Body of pancreas (tissue), 4 donors: Measurements from ENCODE around the gene ID4. TPM values are rescaled to one million over a fixed set of nuclear protein-coding genes. Genes with fewer than 3 reads are reported as not detected.
A peak's percentile ranks its signal among the peaks of the same experiment; 100 is the strongest.

ENCODE experiments used
- ATAC-seq: fragments of 150-250 bp; one replicate; pipeline ENCODE4 v1.9.1; 2016
- DNase-seq, 4 donors: peaks; one replicate each; pipeline ENCODE4 v3.0.0-alpha.2; 2019
- H3K27ac ChIP-seq, 4 donors: fragments of 200-600 bp; sonication (generic); 1 replicate in 3 of 4; 2 replicates in 1 of 4; pipeline versions ENCODE4 v1.5.1 to v1.6.1; 2016 to 2019; ENCODE audit warnings: mild to moderate bottlenecking in 1 of 4, mixed read lengths in 1 of 4, moderate library complexity in 1 of 4
- H3K27me3 ChIP-seq, 2 donors: fragments of 200-600 bp; sonication (generic); one replicate each; pipeline ENCODE4 v1.6.0; 2016; ENCODE audit warnings: mild to moderate bottlenecking in 1 of 2
- H3K36me3 ChIP-seq, 2 donors: fragments of 200-600 bp; sonication (generic); replicated peaks in 1 of 2; 2 replicates each; pipeline ENCODE4 v1.5.1; 2016; ENCODE audit warnings: low read depth in 2 of 2; ENCODE audit not compliant: insufficient read depth in 1 of 2
- H3K4me1 ChIP-seq: fragments of 200-600 bp; sonication (generic); one replicate; pipeline ENCODE4 v1.6.0; 2016
- H3K4me3 ChIP-seq, 2 donors: fragments of 200-600 bp; sonication (generic); 1 replicate in 1 of 2; 2 replicates in 1 of 2; pipeline ENCODE4 v1.5.1; 2016 to 2019
- H3K9me3 ChIP-seq, 3 donors: fragments of 200-600 bp; sonication (generic); 1 replicate in 2 of 3; 2 replicates in 1 of 3; pipeline ENCODE4 v1.5.1; 2016
- POLR2A ChIP-seq, 3 donors: fragments of 450-650 bp; IDR thresholded peaks; one replicate each; pipeline ENCODE4 v1.6.1; 2016; ENCODE audit warnings: antibody characterized with exemption in 3 of 3, mild to moderate bottlenecking in 2 of 3
- WGBS, 2 donors: methylation state at CpG; one replicate each; pipeline ENCODE4 v1.1.5; 2017; 5-methylcytosine and 5-hydroxymethylcytosine counted together
- intact Hi-C: fragments of 100-400 bp; cut with DNase I; formaldehyde crosslinking; loops from one replicate; pipeline ENCODE4 v1.15.1; 2023
- total RNA-seq, 2 donors: library from RNA; depleted of rRNA; stranded (reverse); fragments of >200 nt; gene quantifications; one replicate each; pipeline ENCODE4 v1.1.0, GENCODE V29; 2016
- TF ChIP-seq, protein P1 (sequence below), 7 experiments: fragments of 450-650 bp in 4 of 7; fragments of 200-600 bp in 3 of 7; sonication (generic) in 3 of 7; IDR thresholded peaks; one replicate each; pipeline ENCODE4 v1.5.1; 2016 to 2019; ENCODE audit warnings: antibody characterized with exemption in 7 of 7

The ID4 gene, protein sequence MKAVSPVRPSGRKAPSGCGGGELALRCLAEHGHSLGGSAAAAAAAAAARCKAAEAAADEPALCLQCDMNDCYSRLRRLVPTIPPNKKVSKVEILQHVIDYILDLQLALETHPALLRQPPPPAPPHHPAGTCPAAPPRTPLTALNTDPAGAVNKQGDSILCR
- 10 to 100 TPM; 53.7 to 72.5 TPM for total RNA-seq

GRCh38 chr6:19836799-19837510, at the start of gene ID4:
Gene ID4, plus strand, starts transcription at chr6:19837370. Its CDS starts 385 bp downstream, at chr6:19837755.
- peak within 1 kb of the TSS; percentile 76 to 93 (median 84) for H3K27ac ChIP-seq
- ATAC-seq (peak; percentile 85), DNase-seq (peak; percentile 92 to 97 (median 95))
- H3K36me3 ChIP-seq: no peaks in the 10 kb centered on the region
- H3K4me1 ChIP-seq: peaks cover 10% of the 10 kb centered on the region
- intact Hi-C loops: no loop called here
- H3K27me3 ChIP-seq: no peaks in the 10 kb centered on the region
- no peaks in the 10 kb centered on the region for H3K9me3 ChIP-seq
- TF ChIP-seq, protein P1, sequence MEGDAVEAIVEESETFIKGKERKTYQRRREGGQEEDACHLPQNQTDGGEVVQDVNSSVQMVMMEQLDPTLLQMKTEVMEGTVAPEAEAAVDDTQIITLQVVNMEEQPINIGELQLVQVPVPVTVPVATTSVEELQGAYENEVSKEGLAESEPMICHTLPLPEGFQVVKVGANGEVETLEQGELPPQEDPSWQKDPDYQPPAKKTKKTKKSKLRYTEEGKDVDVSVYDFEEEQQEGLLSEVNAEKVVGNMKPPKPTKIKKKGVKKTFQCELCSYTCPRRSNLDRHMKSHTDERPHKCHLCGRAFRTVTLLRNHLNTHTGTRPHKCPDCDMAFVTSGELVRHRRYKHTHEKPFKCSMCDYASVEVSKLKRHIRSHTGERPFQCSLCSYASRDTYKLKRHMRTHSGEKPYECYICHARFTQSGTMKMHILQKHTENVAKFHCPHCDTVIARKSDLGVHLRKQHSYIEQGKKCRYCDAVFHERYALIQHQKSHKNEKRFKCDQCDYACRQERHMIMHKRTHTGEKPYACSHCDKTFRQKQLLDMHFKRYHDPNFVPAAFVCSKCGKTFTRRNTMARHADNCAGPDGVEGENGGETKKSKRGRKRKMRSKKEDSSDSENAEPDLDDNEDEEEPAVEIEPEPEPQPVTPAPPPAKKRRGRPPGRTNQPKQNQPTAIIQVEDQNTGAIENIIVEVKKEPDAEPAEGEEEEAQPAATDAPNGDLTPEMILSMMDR (IDR thresholded peaks at IDR 0.05): no peak
- TF ChIP-seq POLR2A (IDR thresholded peaks at IDR 0.05): peak; percentile 95 to 99 (median 99)
- peak within 1 kb of the TSS; percentile 35 to 70 for H3K4me3 ChIP-seq
- 2 to 6% methylated on average over 41 to 62 of the region's 71 CpGs for WGBS, 2 donors

DNA sequence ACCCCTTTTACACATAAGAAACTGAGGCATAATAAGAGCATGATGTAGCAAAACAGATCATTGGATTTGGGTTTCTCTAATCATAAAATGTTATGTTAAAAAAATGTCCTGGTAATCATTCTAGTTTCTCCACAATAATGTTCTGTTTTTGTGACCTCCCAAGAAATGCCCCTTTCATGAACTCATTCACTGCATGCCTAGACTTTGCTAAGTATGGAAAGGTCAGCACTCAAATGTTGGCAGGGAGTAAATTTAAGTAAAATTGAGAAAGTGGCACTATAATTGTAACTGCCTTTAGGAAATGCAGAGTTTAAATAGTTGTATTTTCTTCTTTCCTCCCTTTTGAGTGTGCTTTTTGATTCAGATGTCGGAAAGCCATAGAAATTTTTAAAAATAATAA, 48.5 kb upstream of the ID4 start:
- Histone ChIP-seq H3K4me1 (no peaks in the 10 kb centered on the region), H3K27me3 (no peaks in the 10 kb centered on the region), H3K36me3 (no peaks in the 10 kb centered on the region), H3K9me3 (no peaks in the 10 kb centered on the region), H3K27ac (no peak overlapping the region), H3K4me3 (no peak overlapping the region)
- ATAC-seq (no peak), DNase-seq (no peak)
- 82 to 88% methylated on average over 1 of the region's 1 CpG for WGBS, 2 donors
- intact Hi-C loops: no loop called here
- TF ChIP-seq, protein P1 (IDR thresholded peaks at IDR 0.05): no peak
- TF ChIP-seq POLR2A (IDR thresholded peaks at IDR 0.05): no peak

- Histone ChIP-seq H3K27me3 (no peaks in the 10 kb centered on the region), H3K36me3 (no peaks in the 10 kb centered on the region), H3K9me3 (no peaks in the 10 kb centered on the region), H3K4me3 (no peak overlapping the region), H3K27ac (no peak overlapping the region), H3K4me1 (no peaks in the 10 kb centered on the region)
- no peak for TF ChIP-seq POLR2A (IDR thresholded peaks at IDR 0.05)
- TF ChIP-seq, protein P1 (IDR thresholded peaks at IDR 0.05): no peak
- no peak for DNase-seq
- intact Hi-C loops: no loop called here
- no peak for ATAC-seq
- WGBS, 2 donors: 34 to 38% methylated on average over 6 of the region's 6 CpGs
Measured at GRCh38 chr6:19789100-19789803, 47.9 kb upstream of the ID4 start.

- H3K27me3 ChIP-seq: no peaks in the 10 kb centered on the region
- DNase-seq (no peak), ATAC-seq (no peak)
- no peak overlapping the region for H3K27ac ChIP-seq
- 49 to 54% methylated on average over 2 of the region's 2 CpGs for WGBS, 2 donors
- intact Hi-C loops: no loop called here
- H3K4me1 ChIP-seq: no peaks in the 10 kb centered on the region
- no peak overlapping the region for H3K4me3 ChIP-seq
- TF ChIP-seq, protein P1 (IDR thresholded peaks at IDR 0.05): no peak
- TF ChIP-seq POLR2A (IDR thresholded peaks at IDR 0.05): no peak
- no peaks in the 10 kb centered on the region for H3K36me3 ChIP-seq
- H3K9me3 ChIP-seq: no peaks in the 10 kb centered on the region
Measured at GRCh38 chr6:19791267-19791666, 45.9 kb upstream of the ID4 start.
